DMS153 treated with DMSO at 0.1 percent for 48 hours (cell line): Measurements from ENCODE around the gene TBX1.
A peak's percentile ranks its signal among the peaks of the same experiment; 100 is the strongest.

Experiments used
- DNase-seq: peaks from one replicate; lab custom pipeline; 2025; ENCODE audit not compliant: unreplicated experiment; lab: John Stamatoyannopoulos, UW

Gene TBX1

DNA sequence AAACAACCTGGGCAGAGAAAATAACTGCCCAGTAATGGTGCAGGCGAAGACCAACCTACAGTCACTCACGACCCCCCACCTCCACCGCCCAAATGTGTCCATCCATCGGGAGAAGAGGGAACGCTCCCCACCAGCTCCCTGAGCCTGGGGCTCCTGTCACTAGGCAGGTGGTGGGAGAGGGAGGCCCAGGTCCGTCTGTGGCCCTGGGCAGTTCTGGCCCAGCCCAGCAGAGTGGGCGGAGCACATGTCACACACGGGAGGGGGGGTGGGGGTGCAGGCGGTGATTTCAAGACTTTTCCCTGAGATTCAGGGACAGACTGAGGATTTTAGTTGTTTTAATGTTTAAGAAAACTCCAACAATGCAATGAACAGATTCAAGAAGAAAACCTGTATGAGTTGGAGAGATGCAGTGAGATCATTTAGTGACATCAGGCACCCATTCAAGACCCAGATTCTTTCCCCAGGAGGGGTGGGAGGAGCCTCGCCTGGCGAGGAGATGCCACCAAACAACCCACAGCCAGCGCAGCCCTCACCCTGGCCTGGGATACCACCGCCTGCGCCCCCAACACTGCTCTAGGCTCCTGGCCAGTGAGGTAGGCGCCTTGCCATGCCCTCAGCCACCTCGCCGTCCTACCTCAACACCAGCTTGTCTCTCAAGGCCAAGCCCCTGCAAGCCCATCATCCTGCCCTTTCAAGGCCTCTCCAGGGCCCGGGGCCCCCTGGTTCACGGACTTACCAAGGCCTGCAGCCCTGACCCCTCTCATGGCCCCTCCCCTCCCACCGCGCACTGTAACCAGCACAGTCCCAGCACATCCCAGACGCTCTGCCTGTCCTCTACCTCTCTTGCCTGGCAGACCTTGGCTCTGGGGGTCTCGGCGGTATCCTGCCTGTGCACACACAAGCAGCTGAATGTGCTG lies 36.8 kb downstream of the TBX1 start:
- DNase-seq: no peak

DNA sequence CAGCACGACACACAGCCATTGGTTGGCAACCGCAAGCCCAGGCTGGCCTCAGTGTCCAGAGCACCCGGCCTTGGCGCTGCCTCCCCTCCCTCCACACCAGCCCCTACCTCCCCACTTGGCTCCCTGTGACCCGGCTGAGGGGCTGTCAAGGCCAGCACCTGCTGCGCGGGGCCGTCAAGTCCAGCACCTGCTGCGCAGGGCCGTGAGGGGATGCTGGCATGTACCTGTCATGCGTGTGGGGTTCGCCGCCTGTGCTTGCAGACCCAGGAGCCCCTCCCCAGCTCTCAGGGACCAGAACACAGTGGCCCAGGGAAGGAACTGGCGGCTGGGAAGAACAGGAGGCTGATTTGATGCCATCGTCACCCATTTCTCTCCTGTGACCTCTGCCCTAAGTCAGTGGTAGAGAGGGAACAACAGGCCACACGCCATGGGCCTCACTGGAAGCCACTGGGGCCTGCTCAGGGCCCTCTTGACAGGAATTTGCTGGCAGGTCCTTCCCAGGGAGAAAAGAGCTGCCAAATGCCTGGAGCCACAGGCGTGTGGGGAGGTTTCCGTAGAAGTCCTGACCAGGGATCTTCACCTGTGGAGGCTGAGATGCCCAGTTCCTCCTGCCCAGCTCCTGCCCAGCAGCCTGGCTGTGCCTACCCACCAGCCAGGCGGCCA lies 37.6 kb downstream of the TBX1 start:
- no peak for DNase-seq

DNA sequence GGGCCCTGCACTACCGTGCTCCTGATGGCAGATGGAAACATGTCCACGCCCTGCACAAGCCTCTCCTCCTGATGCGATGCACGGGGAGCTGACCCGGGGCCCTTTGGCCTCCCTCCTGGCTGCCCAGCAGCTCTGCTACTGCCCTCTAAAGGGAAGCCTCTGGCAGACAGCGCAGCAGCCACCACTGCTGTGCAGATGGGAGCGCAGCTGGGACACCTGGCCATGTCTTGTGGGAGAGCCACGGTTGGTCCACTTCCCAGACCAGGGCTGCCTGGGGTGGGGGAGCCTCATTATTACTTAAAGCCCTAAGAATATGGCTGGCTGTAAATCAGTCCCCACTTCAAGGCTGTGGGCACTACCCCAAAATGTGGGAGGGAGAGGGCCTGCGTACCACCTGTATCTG lies 38.3 kb downstream of the TBX1 start:
- no peak for DNase-seq

DNA sequence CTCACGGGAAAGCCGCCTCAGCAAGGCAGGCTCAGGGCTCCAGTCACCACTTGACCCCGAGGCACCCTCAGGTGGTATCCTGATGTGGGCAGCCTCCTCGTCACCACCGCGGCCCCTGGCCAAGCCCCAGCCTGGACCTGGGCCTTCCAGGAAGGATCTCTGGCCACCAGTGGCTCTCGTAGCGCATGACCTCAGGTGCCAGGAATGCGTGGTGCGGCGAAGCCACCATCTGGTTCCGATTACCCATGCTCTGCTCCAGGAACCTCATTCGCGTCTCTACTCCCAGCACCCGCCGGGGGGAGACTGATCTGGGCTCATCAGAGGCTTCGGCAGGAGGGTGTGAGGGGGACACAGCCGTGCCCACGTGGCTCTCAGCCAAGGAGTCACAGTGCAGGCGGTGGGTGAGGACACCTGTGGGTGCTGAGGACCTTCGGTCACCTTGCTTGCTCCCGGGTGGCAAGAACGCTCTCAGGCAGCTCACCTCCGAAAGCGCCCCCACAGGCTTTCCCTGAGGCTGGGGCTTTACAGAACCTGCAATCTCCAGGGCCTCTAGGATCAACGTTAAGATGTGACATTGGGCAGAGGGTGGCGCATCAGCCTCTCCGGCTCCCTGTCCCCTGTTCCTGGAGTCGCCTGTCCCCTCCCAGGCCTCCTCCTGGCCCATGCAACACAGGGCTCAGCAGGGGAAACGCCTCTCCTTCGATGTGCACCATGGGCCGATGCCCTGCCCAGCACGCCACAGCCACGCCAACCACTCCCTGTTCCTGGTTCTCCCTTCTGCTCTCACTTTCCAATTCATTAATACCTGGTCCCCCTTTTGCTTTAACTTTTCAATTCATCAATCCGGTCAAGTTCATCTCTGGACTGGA lies 39.0 kb downstream of the TBX1 start:
- no peak for DNase-seq

DNA sequence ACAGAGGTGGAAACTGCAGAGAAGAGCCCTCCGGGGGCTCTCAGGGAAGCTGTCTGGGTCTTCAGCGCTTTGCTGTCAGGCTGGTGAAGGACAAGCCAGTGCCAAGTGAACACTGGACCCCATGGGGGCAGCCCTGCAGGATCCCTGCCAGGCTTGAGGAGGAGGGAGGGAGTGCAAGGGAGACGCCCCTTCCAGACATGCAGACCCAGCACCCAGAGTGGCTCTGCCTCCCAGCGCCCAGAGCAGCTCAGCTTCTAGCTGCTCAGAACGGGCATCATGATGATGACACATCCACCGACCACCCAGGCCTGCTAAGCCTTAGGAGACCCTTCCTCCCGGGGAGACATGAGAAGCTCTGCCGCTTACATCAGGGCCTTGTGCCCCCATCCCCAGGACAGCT lies 39.7 kb downstream of the TBX1 start:
- no peak for DNase-seq

DNA sequence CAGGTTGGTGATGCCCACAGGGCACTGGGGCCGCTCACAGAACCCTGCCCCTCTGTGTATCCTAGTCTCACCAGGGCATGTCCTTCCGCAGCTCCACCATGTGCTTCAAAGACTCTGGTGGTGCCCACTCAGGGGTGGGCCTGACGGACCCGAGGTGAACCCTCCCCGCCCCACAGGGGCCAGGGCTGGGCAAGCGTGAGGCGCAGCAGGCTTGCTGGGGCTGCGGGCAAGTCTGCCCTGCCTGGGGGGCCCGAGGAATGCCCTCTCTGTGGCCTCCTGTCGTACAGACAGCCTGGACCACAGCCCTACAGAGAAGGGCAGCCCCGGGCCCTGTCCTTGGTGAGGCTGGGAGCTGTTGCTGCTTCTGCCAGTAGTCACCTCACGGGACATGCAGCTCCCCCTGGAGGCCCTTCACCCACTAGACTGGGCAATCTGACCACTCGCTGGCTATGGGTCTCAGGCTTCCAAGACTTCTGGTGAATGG lies 40.2 kb downstream of the TBX1 start:
- no peak for DNase-seq

DNA sequence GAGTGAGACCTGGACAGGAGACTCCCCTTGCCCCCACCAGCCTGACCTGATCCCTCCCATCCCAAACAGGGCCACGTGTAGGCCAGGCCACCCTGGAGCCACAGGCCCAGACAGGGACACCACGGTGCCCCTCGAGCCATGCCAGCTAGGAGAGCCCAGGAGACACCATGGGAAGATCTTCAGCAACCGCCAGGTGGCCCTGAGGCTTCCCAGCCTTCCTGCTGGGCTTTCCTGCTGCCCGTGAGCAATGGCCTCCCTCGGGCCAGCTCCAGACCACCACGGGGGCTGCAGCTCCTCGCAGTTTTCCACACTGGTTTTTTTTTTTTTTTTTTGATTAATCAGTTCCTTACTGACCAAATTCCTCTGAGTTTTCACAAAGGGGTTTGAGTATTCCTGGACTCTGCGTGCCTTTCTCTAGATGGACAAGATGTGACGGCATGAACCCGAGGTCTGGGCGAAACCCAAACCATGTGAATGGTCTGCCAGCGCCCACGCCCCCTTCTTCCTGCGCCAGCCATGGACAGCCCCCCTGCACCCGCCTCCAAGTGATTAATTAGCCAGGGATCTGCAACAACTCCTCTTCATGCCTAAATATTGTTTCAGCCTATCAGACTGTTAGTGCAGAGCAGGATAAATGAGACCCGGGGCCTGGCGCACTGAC lies 40.9 kb downstream of the TBX1 start:
- DNase-seq: no peak

DNA sequence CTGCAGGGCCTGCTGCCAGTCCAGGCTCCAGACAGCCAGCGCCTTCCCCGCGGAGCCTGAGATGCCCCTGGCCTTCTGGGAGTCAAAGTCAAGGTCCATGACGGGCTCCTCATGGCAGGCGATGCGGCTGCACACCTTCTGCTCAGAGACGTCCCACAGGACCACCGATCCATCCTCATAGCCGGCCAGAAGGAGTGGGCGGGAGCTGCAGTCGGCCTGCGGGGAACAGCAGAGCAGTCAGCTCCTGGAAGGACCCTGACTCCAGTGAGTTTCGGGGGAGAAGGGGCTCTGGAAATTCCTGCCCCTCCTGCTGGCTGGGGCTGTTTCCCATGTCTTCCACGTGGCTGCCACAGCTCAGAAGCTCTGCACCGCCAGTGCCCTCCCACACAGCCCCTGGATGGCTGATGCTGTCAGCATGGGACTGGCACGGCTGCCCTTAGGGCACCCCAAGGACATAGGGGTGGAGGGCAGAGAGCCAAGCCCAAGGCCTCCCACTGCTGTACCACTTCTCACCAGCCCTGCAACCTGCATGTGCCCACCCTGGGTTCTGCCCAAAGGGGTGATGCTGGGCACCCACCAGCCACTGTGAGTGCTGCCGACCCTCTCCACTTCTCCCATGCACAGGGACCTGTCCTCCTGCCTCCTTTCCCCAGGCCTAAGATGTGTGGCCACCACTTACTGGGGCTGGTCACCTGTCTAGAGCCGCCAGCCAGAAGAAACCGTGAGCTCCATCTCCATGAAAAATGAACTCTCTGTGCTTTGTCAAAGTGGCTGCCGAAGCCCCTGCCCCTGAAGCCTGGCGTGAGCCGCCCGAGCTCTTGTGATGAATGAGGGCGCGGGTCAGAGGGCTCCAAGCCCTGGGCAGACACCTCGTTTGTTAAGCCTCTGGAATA lies 41.7 kb downstream of the TBX1 start:
- DNase-seq: no peak

DNA sequence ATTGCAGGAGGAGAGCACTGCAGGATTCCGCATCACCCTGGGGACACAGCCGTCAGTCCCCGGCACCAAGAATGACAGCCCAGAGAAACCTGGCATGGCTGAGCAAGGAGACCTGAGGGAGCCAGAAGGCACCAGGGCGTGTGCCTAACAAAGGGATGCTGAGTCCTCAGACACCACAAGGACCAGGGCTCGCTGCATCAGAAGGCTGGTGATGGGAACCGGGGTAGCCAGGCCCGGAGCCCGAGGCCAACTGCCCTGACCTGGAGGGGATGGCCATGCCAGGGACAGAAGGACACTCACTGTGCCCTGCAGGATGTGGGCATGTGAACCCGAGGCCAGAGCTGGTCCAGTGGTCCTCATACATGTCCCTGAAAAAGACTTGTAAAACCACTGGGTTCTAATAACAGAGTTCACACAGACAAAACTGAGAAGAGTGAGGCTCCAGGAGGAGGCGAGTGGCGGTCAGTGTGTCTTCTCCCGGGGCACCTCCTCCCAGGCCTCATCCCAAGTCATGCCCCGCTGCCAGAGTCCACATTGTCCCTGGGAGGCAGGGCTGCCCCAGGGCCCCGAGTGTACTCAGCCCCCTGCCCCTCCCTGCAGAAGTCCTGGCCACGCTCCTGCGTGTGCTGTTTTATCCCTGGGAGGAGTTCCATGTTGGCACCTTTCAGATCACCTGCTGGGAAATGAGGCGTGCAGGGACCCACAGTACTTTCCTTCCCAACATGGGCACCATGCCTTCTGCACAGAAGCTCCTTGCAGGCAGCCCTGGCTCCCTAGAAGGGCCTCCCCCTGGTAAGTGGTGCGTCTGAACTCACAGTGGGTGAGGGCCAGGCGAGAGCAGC lies 42.5 kb downstream of the TBX1 start:
- DNase-seq: no peak

DNA sequence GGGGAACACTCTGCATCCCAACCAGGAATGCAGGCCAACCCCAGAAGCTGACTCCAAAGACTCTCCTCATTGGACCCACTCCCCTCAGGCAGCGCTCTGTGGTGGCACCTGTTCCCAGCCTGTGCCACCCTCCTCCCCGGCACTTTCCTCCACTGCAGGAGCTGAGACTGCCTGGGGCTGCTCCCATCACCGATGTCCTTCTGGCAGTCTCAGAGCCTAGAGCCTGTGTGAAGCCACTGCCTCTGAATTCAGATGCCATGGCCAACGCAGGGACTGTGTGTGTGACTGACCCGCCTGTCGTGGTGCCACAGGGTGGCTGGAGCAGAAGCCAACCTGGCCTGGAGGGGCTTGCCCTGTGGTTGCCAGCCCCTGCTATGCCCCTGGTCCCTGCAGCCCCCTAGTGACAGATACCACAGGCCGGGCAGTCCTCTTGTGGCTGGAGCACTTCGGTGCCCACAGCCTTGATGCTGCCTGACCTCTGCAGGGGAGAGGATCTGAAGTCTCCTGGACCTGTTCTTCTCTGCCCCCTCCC lies 43.2 kb downstream of the TBX1 start:
- no peak for DNase-seq

DNA sequence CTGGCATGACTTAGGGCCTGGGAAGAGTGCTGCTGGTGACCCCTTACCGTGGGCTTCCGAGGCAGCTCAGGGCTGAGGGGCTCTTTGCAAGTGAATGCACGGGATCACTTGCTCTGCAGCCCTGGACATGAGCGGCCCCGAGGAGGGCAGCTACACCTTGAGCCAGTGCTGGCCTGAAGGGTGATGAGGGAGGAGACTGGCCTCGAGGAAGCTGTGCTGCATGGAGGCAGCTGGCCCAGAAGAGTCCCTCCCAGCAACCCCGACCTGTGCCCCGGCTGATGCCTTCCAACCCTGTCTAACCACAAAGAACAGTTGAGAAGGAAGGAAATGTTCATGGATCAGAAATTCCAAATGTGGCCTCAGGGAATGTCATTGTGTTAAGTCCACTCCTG lies 45.2 kb downstream of the TBX1 start:
- DNase-seq: no peak

DNA sequence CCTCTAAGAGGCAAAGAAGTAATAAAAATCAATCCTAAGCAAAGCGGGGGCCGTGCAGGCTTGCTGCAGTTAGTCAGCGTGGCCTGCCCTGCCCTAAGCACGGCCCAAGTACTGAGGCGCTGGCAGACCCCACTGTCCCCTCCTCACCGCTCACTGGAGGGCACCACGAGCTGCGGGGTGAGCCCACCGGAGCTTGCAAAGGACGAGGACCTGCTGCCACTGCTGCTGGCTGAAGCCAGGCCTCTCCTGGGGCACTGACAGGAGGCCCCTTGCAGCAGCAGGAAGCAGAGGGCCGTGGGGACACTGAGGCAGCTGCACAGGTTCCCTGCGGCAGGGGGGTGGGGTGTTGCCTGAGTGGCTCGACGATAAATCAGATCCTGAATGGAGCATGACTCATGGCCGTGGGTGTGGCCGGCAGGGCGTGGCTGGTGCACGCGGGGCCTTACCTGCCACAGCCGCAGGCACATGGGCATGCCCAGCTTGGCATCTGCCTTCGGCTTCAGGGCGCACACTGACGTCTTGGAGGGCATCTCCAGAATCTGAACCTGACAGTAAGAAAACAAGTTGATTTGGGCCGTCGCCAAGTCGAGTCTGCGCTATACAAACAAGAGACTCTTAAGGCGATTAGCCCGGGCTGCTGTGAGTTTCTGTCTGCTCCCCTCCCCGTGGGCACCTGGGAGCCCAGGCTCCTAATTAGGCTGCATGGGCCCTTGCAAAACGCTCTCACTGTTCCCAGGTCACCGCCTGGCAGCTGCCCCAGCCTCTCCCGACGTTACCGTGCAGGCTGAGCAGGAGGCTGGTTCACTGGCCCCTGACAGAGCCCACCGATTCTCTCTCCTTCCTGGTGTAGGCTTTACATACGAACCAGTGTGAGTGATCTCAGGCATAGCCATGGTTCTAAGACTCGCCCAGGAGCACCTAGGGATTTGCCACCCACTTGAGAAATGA lies 45.9 kb downstream of the TBX1 start:
- DNase-seq: peak; percentile 31

DNA sequence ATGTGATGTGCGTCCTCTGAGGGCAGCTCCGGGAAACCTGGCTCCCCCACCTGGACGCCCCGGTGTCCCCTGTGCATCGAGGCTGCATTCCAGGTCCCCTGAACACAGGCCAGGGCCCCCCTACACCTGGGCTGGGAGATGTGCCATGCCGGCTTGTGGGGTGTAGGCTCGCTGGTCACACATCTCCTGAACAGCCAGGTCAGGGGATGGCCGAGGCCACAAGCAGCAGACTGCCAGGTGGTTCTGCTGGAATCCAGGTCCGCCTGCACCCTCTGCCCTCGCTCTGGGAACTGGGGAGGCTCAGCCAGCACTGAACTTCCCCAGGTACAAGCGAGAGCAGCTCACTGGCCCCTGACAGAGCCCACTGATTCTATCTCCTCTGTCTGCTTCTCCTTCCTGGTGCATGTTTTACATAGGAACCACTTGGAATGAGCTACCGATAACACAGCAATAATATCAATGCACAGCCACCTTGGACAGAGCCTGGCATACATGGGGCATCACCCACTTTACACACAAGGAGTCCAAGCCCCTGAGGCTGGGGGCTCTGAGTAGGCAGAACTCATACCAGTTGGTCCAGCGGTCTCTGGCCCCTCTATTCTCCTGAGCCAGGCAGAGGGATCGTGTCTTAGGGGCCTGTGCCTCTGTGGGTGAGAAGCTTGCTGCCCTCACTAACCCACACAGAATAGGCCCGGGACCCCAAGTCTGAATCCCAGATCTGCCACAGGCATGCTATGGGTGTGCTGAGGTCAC lies 46.8 kb downstream of the TBX1 start:
- DNase-seq: no peak

DNA sequence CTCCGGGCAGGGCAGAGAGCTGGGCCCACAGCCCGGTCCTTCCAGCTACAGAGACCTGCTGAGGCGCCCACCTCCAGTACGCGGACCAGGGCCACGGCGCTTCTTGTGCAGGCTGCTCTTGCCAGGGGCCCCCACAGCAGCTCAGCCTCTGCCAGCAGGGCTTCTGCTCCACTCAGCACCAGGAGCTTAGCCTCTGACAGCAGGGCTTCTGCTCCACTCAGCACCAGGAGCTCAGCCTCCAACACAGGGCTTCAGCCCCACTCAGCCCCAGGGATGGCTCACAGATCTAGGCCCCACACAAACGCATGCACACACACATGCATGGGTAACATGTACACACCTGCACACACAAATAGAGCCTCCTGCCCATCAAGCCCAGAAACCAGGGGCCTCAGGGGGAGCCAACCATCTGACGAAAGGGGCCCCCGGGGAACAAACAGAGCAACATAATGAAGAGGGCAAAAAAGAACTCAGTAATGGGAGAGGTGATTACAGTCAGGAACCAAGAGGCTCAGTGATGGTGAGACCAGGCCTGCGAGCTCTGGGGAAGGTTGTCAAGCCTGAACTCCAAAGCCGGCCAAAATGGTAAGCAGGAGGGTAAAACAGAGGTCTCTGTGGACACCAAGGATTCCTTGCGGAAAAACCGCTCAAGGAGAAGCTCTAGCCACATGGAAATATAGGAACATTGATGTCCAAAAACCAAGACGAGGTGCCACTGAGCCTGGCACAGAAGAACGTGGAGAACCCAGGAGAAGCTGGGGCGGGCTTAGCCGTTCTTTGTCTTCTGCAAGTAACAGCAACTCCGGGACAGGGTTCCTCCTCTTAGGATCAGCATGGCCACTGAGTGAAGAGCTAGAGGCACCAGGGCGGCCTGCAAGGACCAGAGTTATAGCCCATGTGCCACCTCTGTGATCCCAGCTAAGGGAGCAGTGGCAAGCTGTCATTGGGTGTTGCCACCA lies 47.6 kb downstream of the TBX1 start:
- DNase-seq: no peak

DNA sequence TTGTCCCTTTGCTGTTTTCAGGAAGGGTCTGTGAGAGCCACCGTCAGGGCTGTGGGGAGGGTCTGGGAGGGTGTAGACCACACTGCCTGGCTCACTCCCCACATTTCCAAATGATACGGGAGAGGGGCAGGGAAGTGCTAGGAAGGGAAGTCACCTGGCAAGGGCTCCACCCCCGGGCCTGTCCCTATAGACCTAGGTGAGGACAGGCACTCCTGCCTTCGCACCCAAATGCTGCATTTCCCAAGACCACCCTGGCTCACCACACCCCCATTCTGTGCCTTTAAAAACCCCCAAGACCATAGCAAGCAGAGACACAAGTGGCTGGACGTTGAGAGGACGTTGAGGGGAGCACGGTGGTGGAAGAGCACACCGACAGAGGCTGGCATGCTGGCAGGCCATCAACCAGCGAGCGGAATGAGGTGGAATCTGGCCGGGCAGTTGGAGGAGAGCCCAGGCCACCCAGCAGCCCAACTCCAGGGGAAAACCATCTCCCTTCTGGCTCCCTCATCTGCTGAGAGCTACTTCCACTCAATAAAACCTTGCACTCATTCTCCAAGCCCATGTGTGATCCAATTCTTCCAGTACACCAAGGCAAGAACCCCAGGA lies 48.4 kb downstream of the TBX1 start:
- DNase-seq: no peak
